H9 (cell line): ENCODE results near the gene C3orf20. TPM values are rescaled to one million over a fixed set of nuclear protein-coding genes. Genes with fewer than 3 reads are reported as not detected.

ENCODE experiments used
- DNase-seq: peaks from one replicate; pipeline ENCODE4 v3.0.0-alpha.2; 2017
- H2AFZ ChIP-seq: one replicate; pipeline ENCODE4 v1.6.1; 2013; ENCODE audit warnings: mild to moderate bottlenecking, low read length, control low read depth, moderate library complexity
- H2AK5ac ChIP-seq: 2 replicates; pipeline ENCODE4 v1.6.1; 2013; ENCODE audit warnings: low read length, control low read depth, mixed read lengths; ENCODE audit not compliant: insufficient read length
- H2BK120ac ChIP-seq: one replicate; pipeline ENCODE4 v1.6.1; 2013; ENCODE audit warnings: low read depth, mild to moderate bottlenecking, low read length, control low read depth, inconsistent platforms; ENCODE audit not compliant: poor library complexity, severe bottlenecking
- H2BK12ac ChIP-seq: 2 replicates; pipeline ENCODE4 v1.6.1; 2013; ENCODE audit warnings: low read length, control low read depth, mixed read lengths, low read depth; ENCODE audit not compliant: insufficient read length
- H2BK15ac ChIP-seq: 2 replicates; pipeline ENCODE4 v1.6.1; 2013; ENCODE audit warnings: low read depth, low read length, control low read depth
- H2BK20ac ChIP-seq: one replicate; pipeline ENCODE4 v1.6.1; 2013; ENCODE audit warnings: low read depth, mild to moderate bottlenecking, low read length, control low read depth, inconsistent platforms; ENCODE audit not compliant: poor library complexity, severe bottlenecking
- H2BK5ac ChIP-seq: 2 replicates; pipeline ENCODE4 v1.6.1; 2013; ENCODE audit warnings: low read length, control low read depth, mixed read lengths; ENCODE audit not compliant: insufficient read length
- H3K14ac ChIP-seq: 2 replicates; pipeline ENCODE4 v1.6.1; 2013; ENCODE audit warnings: low read length, control low read depth; ENCODE audit not compliant: insufficient read depth
- H3K18ac ChIP-seq: 2 replicates; pipeline ENCODE4 v1.6.1; 2013; ENCODE audit warnings: low read depth, mild to moderate bottlenecking, mixed read lengths, low read length, control low read depth; ENCODE audit not compliant: insufficient read length
- H3K23ac ChIP-seq: 2 replicates; pipeline ENCODE4 v1.6.1; 2013; ENCODE audit warnings: low read length, control low read depth, mixed read lengths, low read depth; ENCODE audit not compliant: insufficient read length
- H3K23me2 ChIP-seq: 2 replicates; pipeline ENCODE4 v1.6.1; 2013; ENCODE audit warnings: low read depth, mild to moderate bottlenecking, mixed read lengths, low read length, control low read depth; ENCODE audit not compliant: insufficient read length, poor library complexity, severe bottlenecking
- H3K27ac ChIP-seq: 2 replicates; pipeline ENCODE4 v1.5.1; 2013; ENCODE audit warnings: low read length, control low read depth, mixed read lengths, low read depth; ENCODE audit not compliant: insufficient read length
- H3K27me3 ChIP-seq: 2 replicates; pipeline ENCODE4 v1.6.1; 2013; ENCODE audit warnings: low read length, control low read depth, inconsistent platforms; ENCODE audit not compliant: insufficient read depth
- H3K4ac ChIP-seq: 2 replicates; pipeline ENCODE4 v1.6.1; 2013; ENCODE audit warnings: low read depth, mild to moderate bottlenecking, control low read depth, inconsistent platforms, low read length, moderate library complexity
- H3K4me1 ChIP-seq: 2 replicates; pipeline ENCODE4 v1.6.1; 2013; ENCODE audit warnings: low read length, control low read depth, inconsistent platforms; ENCODE audit not compliant: insufficient read depth
- H3K4me2 ChIP-seq: 2 replicates; pipeline ENCODE4 v1.6.1; 2013; ENCODE audit warnings: low read length, control low read depth, mixed read lengths; ENCODE audit not compliant: insufficient read length, insufficient read depth
- H3K56ac ChIP-seq: 2 replicates; pipeline ENCODE4 v1.6.1; 2013; ENCODE audit warnings: low read depth, mild to moderate bottlenecking, mixed read lengths, low read length, control low read depth; ENCODE audit not compliant: insufficient read length
- H3K79me1 ChIP-seq: 2 replicates; pipeline ENCODE4 v1.6.1; 2013; ENCODE audit warnings: low read depth, mild to moderate bottlenecking, moderate library complexity, low read length, control low read depth, inconsistent platforms; ENCODE audit not compliant: insufficient read depth, poor library complexity, severe bottlenecking
- H3K79me2 ChIP-seq: 2 replicates; pipeline ENCODE4 v1.6.1; 2013; ENCODE audit warnings: low read length, control low read depth, inconsistent platforms; ENCODE audit not compliant: insufficient read depth
- H3K9ac ChIP-seq: 2 replicates; pipeline ENCODE4 v1.6.1; 2013; ENCODE audit warnings: low read length, control low read depth, mixed read lengths; ENCODE audit not compliant: insufficient read length; ENCODE audit errors: extremely low read depth
- H3K9me3 ChIP-seq: one replicate; pipeline ENCODE4 v1.6.1; 2013; ENCODE audit warnings: low read depth, low read length, inconsistent platforms; ENCODE audit not compliant: control insufficient read depth
- H3T11ph ChIP-seq: one replicate; pipeline ENCODE4 v1.6.1; 2013; ENCODE audit warnings: mild to moderate bottlenecking, low read length, control low read depth, inconsistent platforms
- H4K20me1 ChIP-seq: one replicate; pipeline ENCODE4 v1.6.1; 2013; ENCODE audit not compliant: control insufficient read depth, insufficient read length, insufficient read depth
- H4K5ac ChIP-seq: 2 replicates; pipeline ENCODE4 v1.6.1; 2013; ENCODE audit warnings: low read depth, mild to moderate bottlenecking, mixed read lengths, low read length, control low read depth; ENCODE audit not compliant: insufficient read length
- H4K8ac ChIP-seq: replicated peaks from 2 replicates; pipeline ENCODE4 v1.6.1; 2013; ENCODE audit warnings: low read length, control low read depth, mixed read lengths, low read depth; ENCODE audit not compliant: insufficient read length
- H4K91ac ChIP-seq: 2 replicates; pipeline ENCODE4 v1.6.1; 2013; ENCODE audit warnings: low read depth, mild to moderate bottlenecking, moderate library complexity, mixed read lengths, low read length, control low read depth; ENCODE audit not compliant: insufficient read length
- H3K27ac Mint-ChIP-seq, 3 experiments: 2 replicates in 2 of 3; 3 replicates in 1 of 3; pipeline ENCODE4 v1.8.0; 2020 to 2021; ENCODE audit warnings: mixed read lengths in 3 of 3, mild to moderate bottlenecking in 1 of 3, moderate library complexity in 1 of 3
- H3K27me3 Mint-ChIP-seq: 2 replicates; pipeline ENCODE4 v1.8.0; 2021; ENCODE audit warnings: low read depth, mild to moderate bottlenecking, moderate library complexity, mixed read lengths
- H3K36me3 Mint-ChIP-seq, 3 experiments: 2 replicates in 2 of 3; 3 replicates in 1 of 3; pipeline ENCODE4 v1.8.0; 2020 to 2021; ENCODE audit warnings: low read depth in 3 of 3, mixed read lengths in 3 of 3; ENCODE audit not compliant: insufficient read depth in 1 of 3
- H3K4me1 Mint-ChIP-seq, 2 experiments: 2 replicates each; pipeline ENCODE4 v1.8.0; 2020; ENCODE audit warnings: mixed read lengths in 2 of 2
- H3K4me3 Mint-ChIP-seq, 2 experiments: 2 replicates in 1 of 2; 3 replicates in 1 of 2; pipeline ENCODE4 v1.8.0; 2020 to 2021; ENCODE audit warnings: mild to moderate bottlenecking in 2 of 2, mixed read lengths in 2 of 2, moderate library complexity in 1 of 2
- H3K9me3 Mint-ChIP-seq, 2 experiments: 2 replicates in 1 of 2; 3 replicates in 1 of 2; pipeline ENCODE4 v1.8.0; 2020; ENCODE audit warnings: mild to moderate bottlenecking in 2 of 2, mixed read lengths in 2 of 2, moderate library complexity in 1 of 2
- WGBS: extraction: QIAGEN DNeasy Blood & Tissue Kit; methylation state at CpG from one replicate; pipeline ENCODE4 v1.1.7; 2013; ENCODE audit warnings: missing lambda C conversion rate, low lambda C conversion rate, mixed read lengths; ENCODE audit not compliant: insufficient read length; ENCODE audit errors: extremely low coverage; 5-methylcytosine and 5-hydroxymethylcytosine counted together
- total RNA-seq: library from RNA; stranded (reverse); gene quantifications from 2 replicates; pipeline ENCODE4 v1.2.1, GENCODE V29; 2021
- TF ChIP-seq, protein P1 (sequence below): fragments of 200-600 bp; sonication (generic); conservative IDR thresholded peaks from 3 replicates; pipeline ENCODE4 v1.8.0; 2021; ENCODE audit warnings: antibody characterized with exemption, mild to moderate bottlenecking

Gene C3orf20
- total RNA-seq, 1 experiment from 2014 or later = not detected

- Histone ChIP-seq H3K23me2 (no peaks in the 10 kb centered on the region), H3K9ac (no peak overlapping the region), H4K91ac (no peak overlapping the region), H3K9me3 (no peaks in the 10 kb centered on the region), H3K23ac (no peak overlapping the region), H3K14ac (no peak overlapping the region), H4K5ac (no peak overlapping the region), H2BK12ac (no peak overlapping the region), H2AFZ (no peak overlapping the region), H2BK20ac (no peak overlapping the region), H3K18ac (no peak overlapping the region), H3K4ac (no peak overlapping the region), H3K27me3 (no peaks in the 10 kb centered on the region), H3K4me1 (no peaks in the 10 kb centered on the region), H2BK120ac (no peak overlapping the region), H3K79me2 (no peaks in the 10 kb centered on the region), H4K20me1 (no peaks in the 10 kb centered on the region), H4K8ac (no peak overlapping the region), H3K56ac (no peak overlapping the region), H3K4me2 (no peak overlapping the region), H3T11ph (no peak overlapping the region), H2BK5ac (no peak overlapping the region), H3K79me1 (no peaks in the 10 kb centered on the region), H2BK15ac (no peak overlapping the region), H3K27ac (no peak overlapping the region), H2AK5ac (no peak overlapping the region)
- WGBS = no CpG with 5 or more reads among the region's 4 CpGs
- Mint-ChIP-seq H3K4me1 (peaks cover 3 to 22% of the 10 kb centered on the region in 2 experiments), H3K36me3 (peaks cover 0 to 6% (median 0%) of the 10 kb centered on the region in 3 experiments; a peak in 1 of 7 replicates), H3K4me3 (no peak overlapping the region), H3K27ac (no peak overlapping the region), H3K9me3 (peaks cover 6 to 12% of the 10 kb centered on the region in 2 experiments; a peak in 4 of 5 replicates), H3K27me3 (no peaks in the 10 kb centered on the region)
- TF ChIP-seq, protein P1, sequence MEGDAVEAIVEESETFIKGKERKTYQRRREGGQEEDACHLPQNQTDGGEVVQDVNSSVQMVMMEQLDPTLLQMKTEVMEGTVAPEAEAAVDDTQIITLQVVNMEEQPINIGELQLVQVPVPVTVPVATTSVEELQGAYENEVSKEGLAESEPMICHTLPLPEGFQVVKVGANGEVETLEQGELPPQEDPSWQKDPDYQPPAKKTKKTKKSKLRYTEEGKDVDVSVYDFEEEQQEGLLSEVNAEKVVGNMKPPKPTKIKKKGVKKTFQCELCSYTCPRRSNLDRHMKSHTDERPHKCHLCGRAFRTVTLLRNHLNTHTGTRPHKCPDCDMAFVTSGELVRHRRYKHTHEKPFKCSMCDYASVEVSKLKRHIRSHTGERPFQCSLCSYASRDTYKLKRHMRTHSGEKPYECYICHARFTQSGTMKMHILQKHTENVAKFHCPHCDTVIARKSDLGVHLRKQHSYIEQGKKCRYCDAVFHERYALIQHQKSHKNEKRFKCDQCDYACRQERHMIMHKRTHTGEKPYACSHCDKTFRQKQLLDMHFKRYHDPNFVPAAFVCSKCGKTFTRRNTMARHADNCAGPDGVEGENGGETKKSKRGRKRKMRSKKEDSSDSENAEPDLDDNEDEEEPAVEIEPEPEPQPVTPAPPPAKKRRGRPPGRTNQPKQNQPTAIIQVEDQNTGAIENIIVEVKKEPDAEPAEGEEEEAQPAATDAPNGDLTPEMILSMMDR = no peak
- no peak for DNase-seq
These were observed 100.6 kb downstream of the C3orf20 start for GRCh38 chr3:14775563-14775962.
